Stimulated activated CD4-positive, alpha-beta T cell treated with anti-CD3 and anti-CD28 coated beads, TNF-alpha, amount 100 ng/mL, for 4 hours (primary cell): ENCODE data around the gene SLC26A2.

ENCODE experiments used
- DNase-seq, 3 experiments: peaks; one replicate each; pipeline ENCODE4 v3.0.0-alpha.2; 2020; ENCODE audit warnings: low read depth in 3 of 3

SLC26A2 gene

DNA sequence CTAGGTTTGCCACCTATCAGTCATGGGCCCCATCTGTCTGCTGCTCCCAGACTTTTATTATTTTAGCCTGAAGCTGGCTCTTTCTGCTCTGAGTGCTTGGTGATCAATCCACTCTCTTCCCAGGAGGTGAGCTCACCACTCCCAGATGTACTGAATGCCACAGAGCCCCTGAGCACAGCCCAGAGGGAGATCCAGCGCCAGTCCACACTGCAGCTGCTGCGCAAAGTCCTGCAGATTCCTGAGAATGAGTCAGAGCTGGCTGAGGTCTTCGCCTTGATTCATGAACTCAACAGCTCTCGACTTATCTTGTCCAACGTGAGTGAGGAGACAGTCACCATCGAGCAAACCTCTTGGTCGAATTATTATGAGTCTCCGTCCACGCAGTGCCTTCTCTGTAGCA is 76.0 kb downstream of the SLC26A2 start:
- no peak for DNase-seq
